ENCODE measurements around the gene CD226.
"Not testable (repeated sequence)": the region's sequence is repeated elsewhere in the genome, so short reads cannot be mapped to it uniquely, and the experiment has no call there.

The CD226 gene

GRCh38 chr18:69839497-69839896 is 108.2 kb downstream of the CD226 start:
- DNase-seq (ENCODE audit: low read depth, low spot score): no peak
- Histone ChIP-seq H3K27ac (no peak overlapping the region), H3K9ac (ENCODE audit: insufficient read length) (no peak overlapping the region), H3K36me3 (ENCODE audit: insufficient read depth, low read length) (no peaks in the 10 kb centered on the region), H3K9me3 (ENCODE audit: low read depth, low read length) (no peaks in the 10 kb centered on the region), H3K4me3 (no peak overlapping the region)
- no peak for TF ChIP-seq EZH2 (IDR thresholded peaks at IDR 0.05)
- TF ChIP-seq FOXP2 (optimal IDR thresholded peaks at IDR 0.05; ENCODE audit: control extremely low read depth, extremely low read length, insufficient read depth): no peak
- no peak for TF ChIP-seq POLR2AphosphoS5 (IDR thresholded peaks at IDR 0.05; ENCODE audit: borderline replicate concordance, low read depth, low read length)

- Histone ChIP-seq H3K9me3 (ENCODE audit: low read depth, low read length) (no peaks in the 10 kb centered on the region), H3K27ac (no peak overlapping the region), H3K4me3 (no peak overlapping the region), H3K9ac (ENCODE audit: insufficient read length) (no peak overlapping the region), H3K36me3 (ENCODE audit: insufficient read depth, low read length) (no peaks in the 10 kb centered on the region)
- TF ChIP-seq POLR2AphosphoS5 (IDR thresholded peaks at IDR 0.05; ENCODE audit: borderline replicate concordance, low read depth, low read length): no peak
- TF ChIP-seq EZH2 (IDR thresholded peaks at IDR 0.05): no peak
- TF ChIP-seq FOXP2 (optimal IDR thresholded peaks at IDR 0.05; ENCODE audit: control extremely low read depth, extremely low read length, insufficient read depth): no peak
- DNase-seq (ENCODE audit: low read depth, low spot score): no peak
Measured at GRCh38 chr18:69838620-69839411, 108.9 kb downstream of the CD226 start.

GRCh38 chr18:69838003-69838402 is 109.7 kb downstream of the CD226 start:
- H3K27ac ChIP-seq: no peak overlapping the region
- H3K4me3 ChIP-seq: no peak overlapping the region
- DNase-seq (ENCODE audit: low read depth, low spot score): no peak
- H3K9ac ChIP-seq (ENCODE audit: insufficient read length): no peak overlapping the region
- TF ChIP-seq POLR2AphosphoS5 (IDR thresholded peaks at IDR 0.05; ENCODE audit: borderline replicate concordance, low read depth, low read length): no peak
- no peak for TF ChIP-seq FOXP2 (optimal IDR thresholded peaks at IDR 0.05; ENCODE audit: control extremely low read depth, extremely low read length, insufficient read depth)
- TF ChIP-seq EZH2 (IDR thresholded peaks at IDR 0.05): no peak
- no peaks in the 10 kb centered on the region for H3K36me3 ChIP-seq (ENCODE audit: insufficient read depth, low read length)
- no peaks in the 10 kb centered on the region for H3K9me3 ChIP-seq (ENCODE audit: low read depth, low read length)

GRCh38 chr18:69834980-69835379 is 112.7 kb downstream of the CD226 start:
- DNase-seq (ENCODE audit: low read depth, low spot score); H3K27ac ChIP-seq; H3K4me3 ChIP-seq; H3K36me3 ChIP-seq (ENCODE audit: insufficient read depth, low read length); H3K9me3 ChIP-seq (ENCODE audit: low read depth, low read length); H3K9ac ChIP-seq (ENCODE audit: insufficient read length): not testable (repeated sequence)

GRCh38 chr18:69830189-69830588 is 117.5 kb downstream of the CD226 start:
- Histone ChIP-seq H3K27ac (no peak overlapping the region), H3K9me3 (ENCODE audit: low read depth, low read length) (no peaks in the 10 kb centered on the region), H3K36me3 (ENCODE audit: insufficient read depth, low read length) (no peaks in the 10 kb centered on the region), H3K4me3 (no peak overlapping the region), H3K9ac (ENCODE audit: insufficient read length) (no peak overlapping the region)
- no peak for DNase-seq (ENCODE audit: low read depth, low spot score)
- TF ChIP-seq EZH2 (IDR thresholded peaks at IDR 0.05) (no peak), FOXP2 (optimal IDR thresholded peaks at IDR 0.05; ENCODE audit: control extremely low read depth, extremely low read length, insufficient read depth) (no peak), POLR2AphosphoS5 (IDR thresholded peaks at IDR 0.05; ENCODE audit: borderline replicate concordance, low read depth, low read length) (no peak)

- Histone ChIP-seq H3K4me3 (no peak overlapping the region), H3K36me3 (ENCODE audit: insufficient read depth, low read length) (no peaks in the 10 kb centered on the region), H3K9me3 (ENCODE audit: low read depth, low read length) (no peaks in the 10 kb centered on the region), H3K9ac (ENCODE audit: insufficient read length) (no peak overlapping the region), H3K27ac (no peak overlapping the region)
- DNase-seq (ENCODE audit: low read depth, low spot score): no peak
- TF ChIP-seq POLR2AphosphoS5 (IDR thresholded peaks at IDR 0.05; ENCODE audit: borderline replicate concordance, low read depth, low read length) (no peak), EZH2 (IDR thresholded peaks at IDR 0.05) (no peak), FOXP2 (optimal IDR thresholded peaks at IDR 0.05; ENCODE audit: control extremely low read depth, extremely low read length, insufficient read depth) (no peak)
Measured at GRCh38 chr18:69820538-69820937, 127.1 kb downstream of the CD226 start.

- no peak overlapping the region for H3K27ac ChIP-seq
- TF ChIP-seq POLR2AphosphoS5 (IDR thresholded peaks at IDR 0.05; ENCODE audit: borderline replicate concordance, low read depth, low read length) (no peak), EZH2 (IDR thresholded peaks at IDR 0.05) (no peak), FOXP2 (optimal IDR thresholded peaks at IDR 0.05; ENCODE audit: control extremely low read depth, extremely low read length, insufficient read depth) (no peak)
- no peaks in the 10 kb centered on the region for H3K9me3 ChIP-seq (ENCODE audit: low read depth, low read length)
- DNase-seq (ENCODE audit: low read depth, low spot score): no peak
- H3K36me3 ChIP-seq (ENCODE audit: insufficient read depth, low read length): no peaks in the 10 kb centered on the region
- no peak overlapping the region for H3K9ac ChIP-seq (ENCODE audit: insufficient read length)
- H3K4me3 ChIP-seq: no peak overlapping the region
Measured at GRCh38 chr18:69819460-69819859, 128.2 kb downstream of the CD226 start.

- DNase-seq (ENCODE audit: low read depth, low spot score): no peak
- Histone ChIP-seq H3K9me3 (ENCODE audit: low read depth, low read length) (no peaks in the 10 kb centered on the region), H3K9ac (ENCODE audit: insufficient read length) (no peak overlapping the region), H3K4me3 (no peak overlapping the region), H3K27ac (no peak overlapping the region), H3K36me3 (ENCODE audit: insufficient read depth, low read length) (no peaks in the 10 kb centered on the region)
- TF ChIP-seq FOXP2 (optimal IDR thresholded peaks at IDR 0.05; ENCODE audit: control extremely low read depth, extremely low read length, insufficient read depth) (no peak), POLR2AphosphoS5 (IDR thresholded peaks at IDR 0.05; ENCODE audit: borderline replicate concordance, low read depth, low read length) (no peak), EZH2 (IDR thresholded peaks at IDR 0.05) (no peak)
Measured at GRCh38 chr18:69817335-69817940, 130.2 kb downstream of the CD226 start.
